CD14-positive monocyte (primary cell): ENCODE measurements around the gene SCAPER. TPM values are rescaled to one million over a fixed set of nuclear protein-coding genes. Genes with fewer than 3 reads are reported as not detected.

Source experiments
- DNase-seq, 3 donors: peaks; one replicate each; pipeline ENCODE4 v3.0.0-alpha.2; 2011 to 2022
- H2AFZ ChIP-seq: 2 replicates; pipeline ENCODE4 v1.6.0; 2012; ENCODE audit warnings: mild to moderate bottlenecking, low read depth, low read length, inconsistent platforms; ENCODE audit not compliant: insufficient read depth, poor library complexity, severe bottlenecking
- H3K27ac ChIP-seq, 2 donors: 1 replicate in 1 of 2; 2 replicates in 1 of 2; pipeline ENCODE4 v1.5.1; 2012 to 2013; ENCODE audit warnings: low read length in 2 of 2, control low read depth in 1 of 2, inconsistent platforms in 1 of 2, low read depth in 1 of 2, mild to moderate bottlenecking in 1 of 2
- H3K27me3 ChIP-seq, 2 donors: one replicate each; pipeline versions ENCODE4 v1.6.0 to v1.6.1; 2011 to 2013; ENCODE audit warnings: low read length in 2 of 2; ENCODE audit not compliant: control insufficient read depth in 2 of 2, insufficient read depth in 2 of 2
- H3K36me3 ChIP-seq, 2 donors: replicated peaks in 1 of 2; 1 replicate in 1 of 2; 2 replicates in 1 of 2; pipeline versions ENCODE4 v1.5.1 to v1.6.1; 2012 to 2013; ENCODE audit warnings: low read length in 2 of 2, control low read depth in 1 of 2, inconsistent platforms in 1 of 2, mild to moderate bottlenecking in 1 of 2; ENCODE audit not compliant: insufficient read depth in 2 of 2, control insufficient read depth in 1 of 2
- H3K4me1 ChIP-seq, 2 donors: 1 replicate in 1 of 2; 2 replicates in 1 of 2; pipeline versions ENCODE4 v1.5.1 to v1.6.1; 2012 to 2013; ENCODE audit warnings: low read length in 2 of 2, control low read depth in 1 of 2, inconsistent platforms in 1 of 2, mild to moderate bottlenecking in 1 of 2, moderate library complexity in 1 of 2; ENCODE audit not compliant: insufficient read depth in 2 of 2, control insufficient read depth in 1 of 2
- H3K4me2 ChIP-seq: replicated peaks from 2 replicates; pipeline ENCODE3; 2012; ENCODE audit warnings: low read length, moderate library complexity, mild to moderate bottlenecking; ENCODE audit not compliant: poor library complexity, severe bottlenecking; ENCODE audit errors: extremely low read depth
- H3K4me3 ChIP-seq, 3 experiments: fragments of 200-600 bp in 1 of 3; sonication (generic) in 1 of 3; replicated peaks in 1 of 3; 1 replicate in 2 of 3; 2 replicates in 1 of 3; pipeline ENCODE4 v1.5.1; 2011 to 2013; ENCODE audit warnings: low read length in 3 of 3, mild to moderate bottlenecking in 3 of 3, control low read depth in 2 of 3, low read depth in 2 of 3, inconsistent platforms in 1 of 3, moderate library complexity in 1 of 3
- H3K79me2 ChIP-seq: 2 replicates; pipeline ENCODE4 v1.6.0; 2012; ENCODE audit warnings: mild to moderate bottlenecking, control low read depth, inconsistent platforms, low read length, moderate library complexity; ENCODE audit not compliant: insufficient read depth
- H3K9ac ChIP-seq: 2 replicates; pipeline ENCODE4 v1.6.0; 2017; ENCODE audit warnings: low read length, mild to moderate bottlenecking; ENCODE audit not compliant: insufficient read depth, poor library complexity, severe bottlenecking
- H3K9me3 ChIP-seq, 2 donors: replicated peaks in 1 of 2; 1 replicate in 1 of 2; 2 replicates in 1 of 2; pipeline versions ENCODE4 v1.5.1 to v1.6.1; 2012 to 2013; ENCODE audit warnings: low read length in 2 of 2, control low read depth in 1 of 2; ENCODE audit not compliant: control insufficient read depth in 1 of 2, insufficient read depth in 1 of 2
- H4K20me1 ChIP-seq: 2 replicates; pipeline ENCODE4 v1.6.0; 2012; ENCODE audit warnings: mild to moderate bottlenecking, low read length, control low read depth, moderate library complexity; ENCODE audit not compliant: insufficient read depth
- H3K27ac Mint-ChIP-seq, 7 donors: one replicate each; pipeline ENCODE4 v1.8.0; 2020; ENCODE audit warnings: mild to moderate bottlenecking in 7 of 7, mixed read lengths in 7 of 7, moderate library complexity in 6 of 7, inconsistent platforms in 2 of 7
- H3K27me3 Mint-ChIP-seq, 3 donors: one replicate each; pipeline ENCODE4 v1.8.0; 2021 to 2022; ENCODE audit warnings: low read depth in 3 of 3, mild to moderate bottlenecking in 3 of 3, mixed read lengths in 3 of 3, moderate library complexity in 3 of 3, inconsistent platforms in 1 of 3
- H3K36me3 Mint-ChIP-seq, 2 donors: one replicate each; pipeline ENCODE4 v1.8.0; 2020; ENCODE audit warnings: mixed read lengths in 2 of 2, inconsistent platforms in 1 of 2, mild to moderate bottlenecking in 1 of 2
- H3K4me1 Mint-ChIP-seq: one replicate; pipeline ENCODE4 v1.8.0; 2020; ENCODE audit warnings: mild to moderate bottlenecking, mixed read lengths
- H3K4me3 Mint-ChIP-seq, 2 donors: one replicate each; pipeline ENCODE4 v1.8.0; 2020; ENCODE audit warnings: mild to moderate bottlenecking in 2 of 2, mixed read lengths in 2 of 2, moderate library complexity in 1 of 2
- H3K9me3 Mint-ChIP-seq, 7 donors: one replicate each; pipeline ENCODE4 v1.8.0; 2020 to 2022; ENCODE audit warnings: mixed read lengths in 7 of 7, mild to moderate bottlenecking in 6 of 7, moderate library complexity in 6 of 7, inconsistent platforms in 2 of 7
- WGBS: methylation state at CpG from one replicate; pipeline ENCODE4 v1.1.5; 2013; ENCODE audit warnings: missing lambda C conversion rate; ENCODE audit not compliant: insufficient coverage; 5-methylcytosine and 5-hydroxymethylcytosine counted together
- intact Hi-C, 2 donors: fragments of 100-400 bp; cut with micrococcal nuclease; formaldehyde crosslinking; loops; one replicate each; pipeline versions ENCODE4 v1.15.0 to v1.15.1; 2023
- polyA plus RNA-seq, 3 donors: library from polyadenylated mRNA; depleted of rRNA in 1 of 3; unstranded in 2 of 3; stranded (reverse) in 1 of 3; fragments of 300-500 nt in 2 of 3; fragments of >200 nt in 1 of 3; fragmentation: Illumina TruSeq in 2 of 3; gene quantifications; 1 replicate in 2 of 3; 2 replicates in 1 of 3; pipeline ENCODE4 v1.2.3, GENCODE V29; 2012 to 2021
- TF ChIP-seq, protein P1 (sequence below): fragments of 200-600 bp; IDR thresholded peaks from one replicate; pipeline ENCODE4 v1.8.0; 2022; ENCODE audit warnings: antibody characterized with exemption, mild to moderate bottlenecking

SCAPER gene
- polyA plus RNA-seq, 3 donors, result 2.5 to 5.4 (median 4.2) TPM

DNA sequence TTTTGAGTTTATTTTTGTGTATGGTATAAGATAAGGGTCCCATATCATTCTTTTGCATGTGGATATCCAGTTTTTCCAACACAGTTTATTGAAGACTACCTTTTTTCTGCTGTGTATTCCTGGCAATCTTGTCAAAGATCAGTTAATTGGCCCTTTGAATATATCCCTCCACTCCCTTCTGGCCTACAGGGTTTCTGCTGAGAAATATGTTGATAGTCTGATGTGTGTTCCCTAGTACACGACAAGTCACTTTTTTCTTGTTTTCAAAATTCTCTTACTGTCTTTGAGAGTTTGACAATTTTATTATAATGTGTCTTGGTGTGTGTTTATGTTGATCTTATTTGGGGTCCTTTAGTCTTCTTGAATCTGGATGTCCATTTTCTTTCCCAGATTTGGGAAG, 439.4 kb downstream of the SCAPER start:
- no peaks in the 10 kb centered on the region for H3K27me3 ChIP-seq
- H3K36me3 ChIP-seq, result peaks cover 0 to 18% of the 10 kb centered on the region in 2 donors
- peaks cover 34 to 40% of the 10 kb centered on the region in 2 donors for H3K36me3 Mint-ChIP-seq
- no peaks in the 10 kb centered on the region for H3K4me1 ChIP-seq
- H3K27ac Mint-ChIP-seq, result no peak overlapping the region
- no CpG with 5 or more reads among the region's 1 CpG for WGBS
- H3K4me2 ChIP-seq, result no peak overlapping the region
- TF ChIP-seq, protein P1, sequence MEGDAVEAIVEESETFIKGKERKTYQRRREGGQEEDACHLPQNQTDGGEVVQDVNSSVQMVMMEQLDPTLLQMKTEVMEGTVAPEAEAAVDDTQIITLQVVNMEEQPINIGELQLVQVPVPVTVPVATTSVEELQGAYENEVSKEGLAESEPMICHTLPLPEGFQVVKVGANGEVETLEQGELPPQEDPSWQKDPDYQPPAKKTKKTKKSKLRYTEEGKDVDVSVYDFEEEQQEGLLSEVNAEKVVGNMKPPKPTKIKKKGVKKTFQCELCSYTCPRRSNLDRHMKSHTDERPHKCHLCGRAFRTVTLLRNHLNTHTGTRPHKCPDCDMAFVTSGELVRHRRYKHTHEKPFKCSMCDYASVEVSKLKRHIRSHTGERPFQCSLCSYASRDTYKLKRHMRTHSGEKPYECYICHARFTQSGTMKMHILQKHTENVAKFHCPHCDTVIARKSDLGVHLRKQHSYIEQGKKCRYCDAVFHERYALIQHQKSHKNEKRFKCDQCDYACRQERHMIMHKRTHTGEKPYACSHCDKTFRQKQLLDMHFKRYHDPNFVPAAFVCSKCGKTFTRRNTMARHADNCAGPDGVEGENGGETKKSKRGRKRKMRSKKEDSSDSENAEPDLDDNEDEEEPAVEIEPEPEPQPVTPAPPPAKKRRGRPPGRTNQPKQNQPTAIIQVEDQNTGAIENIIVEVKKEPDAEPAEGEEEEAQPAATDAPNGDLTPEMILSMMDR, result no peak
- no peaks in the 10 kb centered on the region for H3K4me1 Mint-ChIP-seq
- no peaks in the 10 kb centered on the region for H3K27me3 Mint-ChIP-seq
- no peak for DNase-seq
- no peak overlapping the region for H3K4me3 ChIP-seq
- H3K79me2 ChIP-seq, result no peaks in the 10 kb centered on the region
- H4K20me1 ChIP-seq, result no peaks in the 10 kb centered on the region
- no peak overlapping the region for H2AFZ ChIP-seq
- peaks cover 4 to 25% (median 17%) of the 10 kb centered on the region in 7 donors for H3K9me3 Mint-ChIP-seq
- no peaks in the 10 kb centered on the region for H3K9me3 ChIP-seq
- intact Hi-C loops, result no loop called here
- no peak overlapping the region for H3K27ac ChIP-seq
- H3K9ac ChIP-seq, result no peak overlapping the region
- no peak overlapping the region for H3K4me3 Mint-ChIP-seq

DNA sequence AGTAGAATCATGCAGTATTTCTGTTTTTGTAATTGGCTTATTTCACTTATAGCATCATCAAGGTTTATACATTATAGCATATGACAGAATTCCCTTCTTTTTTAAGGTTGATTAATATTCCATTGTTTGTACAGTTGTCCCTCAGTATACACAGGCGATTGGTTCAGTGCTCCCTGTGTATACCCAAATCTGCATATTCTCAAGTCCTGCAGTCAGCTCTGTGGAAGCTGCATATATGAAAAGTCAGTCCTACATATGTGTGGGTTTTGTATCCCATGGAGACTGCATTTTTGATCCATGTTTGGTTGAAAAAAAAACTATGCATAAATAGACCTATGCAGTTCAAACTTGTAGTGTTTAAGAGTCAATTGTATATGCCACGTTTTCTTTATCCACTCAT, 440.9 kb downstream of the SCAPER start:
- no peak overlapping the region for H2AFZ ChIP-seq
- Mint-ChIP-seq H3K9me3 (peaks cover 6 to 35% (median 22%) of the 10 kb centered on the region in 7 donors), H3K4me1 (no peaks in the 10 kb centered on the region), H3K27me3 (peaks cover 0 to 1% (median 0%) of the 10 kb centered on the region in 3 donors), H3K27ac (no peak overlapping the region), H3K36me3 (peaks cover 22 to 29% of the 10 kb centered on the region in 2 donors), H3K4me3 (no peak overlapping the region)
- no peaks in the 10 kb centered on the region for H3K79me2 ChIP-seq
- no peaks in the 10 kb centered on the region for H3K9me3 ChIP-seq
- H3K4me3 ChIP-seq, result no peak overlapping the region
- no peaks in the 10 kb centered on the region for H3K4me1 ChIP-seq
- H3K27ac ChIP-seq, result no peak overlapping the region
- TF ChIP-seq, protein P1, result no peak
- no peak for DNase-seq
- no CpG with 5 or more reads among the region's 2 CpGs for WGBS
- peaks cover 0 to 8% of the 10 kb centered on the region in 2 donors for H3K36me3 ChIP-seq
- no peak overlapping the region for H3K9ac ChIP-seq
- intact Hi-C loops, result no loop called here
- H3K27me3 ChIP-seq, result no peaks in the 10 kb centered on the region
- H3K4me2 ChIP-seq, result no peak overlapping the region
- H4K20me1 ChIP-seq, result no peaks in the 10 kb centered on the region
